C1 segment of cervical spinal cord (tissue), 14 donors: ENCODE data around the gene ZNF385A.
"Not testable (repeated sequence)": the region's sequence is repeated elsewhere in the genome, so short reads cannot be mapped to it uniquely, and the experiment has no call there.

Source experiments
- DNase-seq, 14 donors: peaks; one replicate each; lab custom pipeline; 2025; lab: John Stamatoyannopoulos, UW

ZNF385A gene

GRCh38 chr12:54329759-54330158, 54.8 kb downstream of the ZNF385A start:
- DNase-seq: no peak

- no peak for DNase-seq
These were observed 55.8 kb downstream of the ZNF385A start for GRCh38 chr12:54328595-54329337.

DNA sequence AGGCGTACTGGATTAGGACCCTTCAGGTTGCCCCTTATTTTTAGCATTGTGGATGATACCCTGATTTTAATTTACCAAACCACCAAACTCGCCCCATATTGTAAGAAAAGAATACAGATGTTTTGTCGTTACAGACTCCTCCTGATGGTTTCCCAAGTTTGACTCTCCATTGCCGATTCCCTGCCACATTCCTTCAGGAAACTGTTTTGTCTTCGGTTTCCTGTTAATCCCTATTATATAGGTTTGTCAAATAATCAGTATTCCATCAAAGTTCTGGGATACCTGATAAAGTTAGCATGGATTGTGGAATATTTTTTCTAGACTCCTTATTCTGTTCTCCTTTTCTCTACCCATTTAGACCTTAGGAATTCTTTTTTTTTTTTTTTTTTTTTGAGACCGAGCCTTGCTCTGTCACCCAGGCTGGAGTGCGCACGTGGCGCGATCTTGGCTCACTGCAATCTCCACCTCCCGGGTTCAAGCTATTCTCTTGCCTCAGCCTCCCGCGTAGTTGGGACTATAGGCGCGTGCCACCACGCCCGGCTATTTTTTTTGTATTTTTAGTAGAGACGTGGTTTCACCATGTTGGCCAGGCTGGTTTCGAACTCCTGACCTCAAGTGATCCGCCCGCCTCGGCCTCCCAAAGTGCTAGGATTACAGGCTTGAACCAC, 59.0 kb downstream of the ZNF385A start:
- DNase-seq: not testable (repeated sequence)

DNA sequence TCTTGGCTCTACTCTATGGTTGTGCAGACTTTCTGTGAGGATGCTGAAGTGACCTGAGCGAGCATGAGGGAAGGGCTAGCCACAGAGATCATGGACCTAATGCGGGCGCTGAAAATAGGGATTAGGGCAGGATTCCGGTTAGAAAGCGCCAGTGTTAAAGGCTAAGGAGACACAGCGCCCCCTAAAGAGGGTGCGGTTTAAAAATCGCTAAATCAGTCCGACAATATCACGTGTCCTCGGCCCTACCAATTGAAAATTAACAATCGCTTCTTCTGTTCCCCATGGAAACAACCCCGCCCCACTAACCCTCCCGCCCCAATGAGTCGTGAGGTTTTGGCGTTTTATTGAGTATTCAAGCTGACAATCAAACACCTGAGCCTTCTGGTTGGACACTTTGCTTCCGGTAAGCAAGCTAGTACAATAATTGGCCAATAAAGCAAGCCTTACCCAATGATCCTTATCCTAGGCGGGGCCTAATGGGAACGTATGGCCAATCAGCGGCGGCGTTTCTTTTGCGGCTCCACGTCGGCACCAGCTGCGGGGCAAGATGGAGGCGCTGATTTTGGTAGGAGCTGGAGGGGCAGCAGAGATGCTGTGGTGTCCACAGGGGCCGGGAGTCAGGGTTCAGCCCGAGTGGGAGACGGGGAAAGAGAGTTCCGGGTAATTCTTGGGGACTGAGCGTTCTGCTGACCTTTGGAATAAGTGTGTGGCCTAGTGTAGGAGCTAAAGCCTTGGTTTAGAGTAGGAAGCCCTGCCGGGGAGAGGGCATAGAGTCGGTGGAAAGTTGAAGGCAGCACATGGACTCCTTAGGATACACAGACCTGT, 59.7 kb downstream of the ZNF385A start, which contains the start of gene COPZ1:
TSS of gene COPZ1 (plus strand) at position 515 of the 825 bp plus-strand sequence. CDS start at position 548, 33 bp downstream.
- peak; percentile 65 to 100 (median 94) for DNase-seq

DNA sequence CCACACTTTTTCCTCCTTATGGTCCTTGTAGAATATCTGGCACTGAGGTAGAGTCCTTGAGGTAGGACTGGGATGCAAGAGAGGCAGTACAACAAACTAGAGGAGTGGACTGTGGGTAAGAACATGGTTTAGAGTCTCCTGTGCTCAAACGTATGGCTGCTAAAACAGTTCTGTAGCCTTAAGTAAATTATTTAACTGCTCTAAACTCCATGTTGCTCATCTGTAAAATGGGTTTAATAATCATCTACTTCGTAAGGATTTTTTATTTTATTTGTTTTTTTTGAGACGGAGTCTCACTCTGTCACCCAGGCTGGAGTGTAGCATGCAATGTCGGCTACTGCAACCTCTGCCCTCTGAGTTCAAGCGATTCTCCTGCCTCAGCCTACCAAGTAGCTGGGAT, 63.2 kb downstream of the ZNF385A start:
- no peak for DNase-seq
